ENCODE data around the gene NOX4.
"Not testable (repeated sequence)": the region's sequence is repeated elsewhere in the genome, so short reads cannot be mapped to it uniquely, and the experiment has no call there.

The NOX4 gene

GRCh38 chr11:89378986-89379385 is 112.2 kb downstream of the NOX4 start:
- not testable (repeated sequence) for DNase-seq

- not testable (repeated sequence) for DNase-seq
Observed at GRCh38 chr11:89369356-89369755, 121.8 kb downstream of the NOX4 start.

GRCh38 chr11:89364856-89365255 is 126.3 kb downstream of the NOX4 start:
- DNase-seq, result not testable (repeated sequence)

- no peak for DNase-seq
Observed at GRCh38 chr11:89361734-89362133, 129.4 kb downstream of the NOX4 start.

GRCh38 chr11:89359208-89359607 is 132.0 kb downstream of the NOX4 start:
- DNase-seq, result not testable (repeated sequence)

- DNase-seq, result no peak
Observed at GRCh38 chr11:89358761-89359160, 132.4 kb downstream of the NOX4 start.

GRCh38 chr11:89355646-89356045 is 135.5 kb downstream of the NOX4 start:
- no peak for DNase-seq

- DNase-seq, result not testable (repeated sequence)
Observed at GRCh38 chr11:89354513-89354912, 136.7 kb downstream of the NOX4 start.

- no peak for DNase-seq
Observed at GRCh38 chr11:89347071-89347470, 144.1 kb downstream of the NOX4 start.

GRCh38 chr11:89346601-89347000 is 144.6 kb downstream of the NOX4 start:
- DNase-seq, result no peak

GRCh38 chr11:89342880-89343572 is 148.1 kb downstream of the NOX4 start:
- DNase-seq, result not testable (repeated sequence)

GRCh38 chr11:89340450-89340849 is 150.7 kb downstream of the NOX4 start:
- DNase-seq, result not testable (repeated sequence)

- not testable (repeated sequence) for DNase-seq
Observed at GRCh38 chr11:89338073-89338472, 153.1 kb downstream of the NOX4 start.

GRCh38 chr11:89337100-89337650 is 154.0 kb downstream of the NOX4 start:
- not testable (repeated sequence) for DNase-seq

GRCh38 chr11:89333704-89334103 is 157.5 kb downstream of the NOX4 start:
- DNase-seq, result not testable (repeated sequence)

GRCh38 chr11:89331940-89332339 is 159.2 kb downstream of the NOX4 start:
- not testable (repeated sequence) for DNase-seq

- DNase-seq, result no peak
Observed at GRCh38 chr11:89327885-89328284, 163.3 kb downstream of the NOX4 start.

GRCh38 chr11:89321401-89321800 is 169.8 kb downstream of the NOX4 start:
- no peak for DNase-seq

- DNase-seq, result not testable (repeated sequence)
Observed at GRCh38 chr11:89310607-89311006, 180.6 kb downstream of the NOX4 start.

GRCh38 chr11:89309321-89309985 is 181.7 kb downstream of the NOX4 start:
- not testable (repeated sequence) for DNase-seq

- not testable (repeated sequence) for DNase-seq
Observed at GRCh38 chr11:89308272-89308671, 182.9 kb downstream of the NOX4 start.

GRCh38 chr11:89303029-89303428 is 188.1 kb downstream of the NOX4 start:
- not testable (repeated sequence) for DNase-seq

- DNase-seq, result not testable (repeated sequence)
Observed at GRCh38 chr11:89295023-89295422, 196.2 kb downstream of the NOX4 start.

Data from stimulated activated CD4-positive, alpha-beta T cell treated with anti-CD3 and anti-CD28 coated beads, Interleukin-4, amount 100 ng/mL, for 1 hour (primary cell).